ENCODE results near the gene CFAP100.

DNA sequence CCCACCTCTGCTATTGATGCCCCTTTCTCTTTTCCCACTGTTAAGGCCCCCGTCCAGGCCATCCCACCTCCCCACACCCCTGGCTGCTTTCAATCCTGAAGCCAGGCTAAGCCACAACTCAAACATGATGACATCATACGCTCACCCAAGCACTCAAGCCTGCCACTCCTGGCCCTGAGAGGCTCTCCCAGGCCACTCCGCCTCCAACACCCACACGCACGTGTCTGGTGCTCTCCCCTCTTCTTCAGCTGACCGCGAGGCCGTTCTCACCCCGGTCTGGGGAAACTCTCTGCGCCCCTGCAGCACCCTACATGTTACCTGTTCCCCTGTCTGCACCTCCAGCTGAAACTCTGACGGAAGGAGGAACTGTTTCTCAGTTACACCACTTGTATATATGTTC lies 74.8 kb downstream of the CFAP100 start:
- TF ChIP-seq NFIC (IDR thresholded peaks at IDR 0.05) (no peak), EGR1 (IDR thresholded peaks at IDR 0.05) (no peak), EP300 (IDR thresholded peaks at IDR 0.05; ENCODE audit: borderline replicate concordance) (no peak), TEAD4 (IDR thresholded peaks at IDR 0.05) (no peak), YY1 (IDR thresholded peaks at IDR 0.05; ENCODE audit: low read depth) (no peak), CEBPB (IDR thresholded peaks at IDR 0.05) (no peak), RAD21 (IDR thresholded peaks at IDR 0.05; ENCODE audit: low read depth) (no peak), TAF1 (IDR thresholded peaks at IDR 0.05; ENCODE audit: low read depth) (no peak)
- TF ChIP-seq, protein P1, sequence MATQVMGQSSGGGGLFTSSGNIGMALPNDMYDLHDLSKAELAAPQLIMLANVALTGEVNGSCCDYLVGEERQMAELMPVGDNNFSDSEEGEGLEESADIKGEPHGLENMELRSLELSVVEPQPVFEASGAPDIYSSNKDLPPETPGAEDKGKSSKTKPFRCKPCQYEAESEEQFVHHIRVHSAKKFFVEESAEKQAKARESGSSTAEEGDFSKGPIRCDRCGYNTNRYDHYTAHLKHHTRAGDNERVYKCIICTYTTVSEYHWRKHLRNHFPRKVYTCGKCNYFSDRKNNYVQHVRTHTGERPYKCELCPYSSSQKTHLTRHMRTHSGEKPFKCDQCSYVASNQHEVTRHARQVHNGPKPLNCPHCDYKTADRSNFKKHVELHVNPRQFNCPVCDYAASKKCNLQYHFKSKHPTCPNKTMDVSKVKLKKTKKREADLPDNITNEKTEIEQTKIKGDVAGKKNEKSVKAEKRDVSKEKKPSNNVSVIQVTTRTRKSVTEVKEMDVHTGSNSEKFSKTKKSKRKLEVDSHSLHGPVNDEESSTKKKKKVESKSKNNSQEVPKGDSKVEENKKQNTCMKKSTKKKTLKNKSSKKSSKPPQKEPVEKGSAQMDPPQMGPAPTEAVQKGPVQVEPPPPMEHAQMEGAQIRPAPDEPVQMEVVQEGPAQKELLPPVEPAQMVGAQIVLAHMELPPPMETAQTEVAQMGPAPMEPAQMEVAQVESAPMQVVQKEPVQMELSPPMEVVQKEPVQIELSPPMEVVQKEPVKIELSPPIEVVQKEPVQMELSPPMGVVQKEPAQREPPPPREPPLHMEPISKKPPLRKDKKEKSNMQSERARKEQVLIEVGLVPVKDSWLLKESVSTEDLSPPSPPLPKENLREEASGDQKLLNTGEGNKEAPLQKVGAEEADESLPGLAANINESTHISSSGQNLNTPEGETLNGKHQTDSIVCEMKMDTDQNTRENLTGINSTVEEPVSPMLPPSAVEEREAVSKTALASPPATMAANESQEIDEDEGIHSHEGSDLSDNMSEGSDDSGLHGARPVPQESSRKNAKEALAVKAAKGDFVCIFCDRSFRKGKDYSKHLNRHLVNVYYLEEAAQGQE (IDR thresholded peaks at IDR 0.05; ENCODE audit: low read depth), result no peak
- TF ChIP-seq, protein P2, sequence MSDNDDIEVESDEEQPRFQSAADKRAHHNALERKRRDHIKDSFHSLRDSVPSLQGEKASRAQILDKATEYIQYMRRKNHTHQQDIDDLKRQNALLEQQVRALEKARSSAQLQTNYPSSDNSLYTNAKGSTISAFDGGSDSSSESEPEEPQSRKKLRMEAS (IDR thresholded peaks at IDR 0.05), result no peak

All from Ishikawa (cell line).